Endothelial cell of umbilical vein (primary cell): ENCODE measurements around the gene OR5B21.

Experiments
- CTCF ChIP-seq, 2 donors: IDR thresholded peaks; 1 replicate in 1 of 2; 2 replicates in 1 of 2; pipeline ENCODE4 v1.5.1; 2011; ENCODE audit warnings: low read length in 2 of 2, mild to moderate bottlenecking in 2 of 2, moderate library complexity in 2 of 2, control low read depth in 1 of 2, inconsistent platforms in 1 of 2, low read depth in 1 of 2; ENCODE audit not compliant: insufficient read depth in 1 of 2; ENCODE audit errors: extremely low read depth in 1 of 2
- EZH2 ChIP-seq: IDR thresholded peaks from 2 replicates; pipeline ENCODE4 v1.6.1; 2012; ENCODE audit warnings: borderline replicate concordance, low read depth, mild to moderate bottlenecking, moderate library complexity, low read length, inconsistent platforms; ENCODE audit not compliant: severe bottlenecking
- FOS ChIP-seq: IDR thresholded peaks from 2 replicates; pipeline ENCODE4 v1.6.1; 2011; ENCODE audit warnings: mild to moderate bottlenecking, low read length, moderate library complexity, borderline replicate concordance; ENCODE audit not compliant: insufficient read depth
- JUN ChIP-seq: IDR thresholded peaks from 2 replicates; pipeline ENCODE4 v1.6.1; 2011; ENCODE audit warnings: borderline replicate concordance, low read depth; ENCODE audit not compliant: insufficient read length, insufficient read depth
- MAX ChIP-seq: IDR thresholded peaks from 2 replicates; pipeline ENCODE4 v1.6.1; 2011; ENCODE audit not compliant: insufficient read depth, insufficient read length
- POLR2A ChIP-seq: IDR thresholded peaks from 2 replicates; pipeline ENCODE4 v1.6.1; 2012; ENCODE audit warnings: low read depth, mild to moderate bottlenecking, control low read depth, low read length
- POLR2AphosphoS5 ChIP-seq: IDR thresholded peaks from 2 replicates; pipeline ENCODE4 v1.6.1; 2012; ENCODE audit warnings: low read depth, mild to moderate bottlenecking, control low read depth, low read length, moderate library complexity; ENCODE audit not compliant: insufficient read depth

GRCh38 chr11:58465690-58466089 lies 42.2 kb downstream of the OR5B21 start:
- TF ChIP-seq CTCF (IDR thresholded peaks at IDR 0.05; ENCODE audit: extremely low read depth in 1 of 2, insufficient read depth in 1 of 2, low read depth in 1 of 2, low read length in 2 of 2) (no peak), FOS (no peak), POLR2A (no peak), POLR2AphosphoS5 (no peak), EZH2 (no peak), MAX (no peak), JUN (no peak)
